Epithelial cell of esophagus (primary cell): Measurements from ENCODE around the gene CFAP119.

Experiments used
- DNase-seq: peaks from one replicate; pipeline ENCODE4 v3.0.0; 2010; ENCODE audit warnings: low read depth
- H3K4me3 ChIP-seq: 2 replicates; pipeline ENCODE4 v1.5.1; 2011; ENCODE audit warnings: mild to moderate bottlenecking, low read length, control low read depth
- CTCF ChIP-seq: IDR thresholded peaks from 2 replicates; pipeline ENCODE4 v1.5.1; 2011; ENCODE audit warnings: low read depth, mild to moderate bottlenecking, low read length, control low read depth, inconsistent platforms; ENCODE audit not compliant: insufficient read depth; ENCODE audit errors: missing control alignments

CFAP119 gene

GRCh38 chr16:30779596-30779995 lies 17.7 kb upstream of the CFAP119 start:
- no peak overlapping the region for H3K4me3 ChIP-seq
- no peak for DNase-seq
- no peak for TF ChIP-seq CTCF

DNA sequence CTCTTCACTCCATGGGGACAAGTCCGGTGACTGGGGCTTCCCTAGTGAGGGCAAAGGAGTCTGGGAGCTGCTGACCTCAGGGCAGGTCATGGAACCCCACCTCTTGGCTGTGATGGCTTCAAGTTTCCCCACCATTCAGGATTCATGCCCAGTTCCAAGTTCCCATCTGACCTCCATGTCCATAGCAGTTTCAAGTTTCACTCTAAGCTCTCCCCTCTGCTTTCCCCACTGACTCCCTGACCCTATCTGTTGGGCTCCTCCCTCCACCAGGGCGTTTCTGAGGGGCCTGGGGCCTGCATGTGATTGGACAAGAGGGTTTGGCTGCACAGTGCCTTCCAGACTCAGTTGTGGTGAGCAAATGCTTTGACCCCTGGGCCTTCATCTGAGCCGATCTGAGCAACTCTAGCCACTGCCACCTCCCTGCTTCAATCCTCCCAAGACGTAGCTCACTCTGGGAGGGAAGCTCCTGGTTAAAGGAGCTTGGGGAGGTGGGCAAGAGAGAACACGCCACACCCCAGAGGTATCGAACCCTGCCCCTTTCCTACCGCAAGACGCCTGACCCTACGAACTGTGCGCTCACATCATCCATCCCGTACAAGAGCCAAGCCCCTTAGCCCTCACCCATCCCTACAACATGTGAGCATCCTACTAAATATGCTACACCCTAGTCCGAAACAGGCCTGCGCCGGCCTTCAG lies 16.8 kb upstream of the CFAP119 start:
- DNase-seq = no peak
- TF ChIP-seq CTCF = no peak
- H3K4me3 ChIP-seq = no peak overlapping the region

GRCh38 chr16:30777591-30778297 lies 15.9 kb upstream of the CFAP119 start:
- H3K4me3 ChIP-seq = no peak overlapping the region
- TF ChIP-seq CTCF = no peak
- DNase-seq = no peak

DNA sequence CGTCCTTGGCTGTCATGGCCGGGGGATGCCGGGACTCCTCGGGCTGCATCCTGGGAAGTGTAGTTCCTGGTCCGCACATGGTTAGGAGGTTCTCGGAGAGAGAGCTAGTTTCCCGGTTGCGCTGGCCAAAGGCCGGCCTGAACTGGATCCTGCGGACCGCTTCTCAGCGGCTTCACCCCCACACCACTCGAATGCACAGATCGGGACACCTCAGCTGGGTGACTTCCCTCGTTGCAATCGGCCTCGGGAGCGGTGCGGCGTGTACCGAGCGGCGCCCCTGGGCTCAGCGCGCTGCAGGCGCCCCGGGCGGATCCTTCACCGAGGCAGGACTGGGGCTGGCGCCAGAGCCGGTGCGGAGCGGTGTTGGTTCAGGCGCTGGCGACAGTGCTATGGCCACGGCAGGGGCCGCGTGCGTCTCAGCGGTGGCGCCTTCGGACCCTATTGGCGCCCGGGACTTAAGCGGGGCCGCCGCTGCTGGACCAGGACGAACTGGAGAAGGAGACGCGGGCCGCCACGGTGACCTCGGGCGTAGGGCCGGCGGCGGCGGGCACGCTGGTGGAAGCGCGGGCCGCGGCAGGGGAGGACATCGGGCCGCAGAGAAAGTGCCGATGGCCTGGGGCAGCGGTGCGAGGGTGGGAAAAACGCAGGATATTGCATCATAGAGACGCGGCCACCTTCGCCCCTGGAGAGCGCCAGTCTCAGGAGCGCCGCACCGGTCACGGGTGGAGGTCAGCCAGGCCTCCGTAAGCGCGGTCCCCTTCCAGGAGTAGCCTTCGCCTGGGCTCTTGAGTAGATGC lies 13.7 kb upstream of the CFAP119 start:
- H3K4me3 ChIP-seq = peak overlapping the region; percentile 77
- peak; percentile 73 for DNase-seq
- no peak for TF ChIP-seq CTCF

DNA sequence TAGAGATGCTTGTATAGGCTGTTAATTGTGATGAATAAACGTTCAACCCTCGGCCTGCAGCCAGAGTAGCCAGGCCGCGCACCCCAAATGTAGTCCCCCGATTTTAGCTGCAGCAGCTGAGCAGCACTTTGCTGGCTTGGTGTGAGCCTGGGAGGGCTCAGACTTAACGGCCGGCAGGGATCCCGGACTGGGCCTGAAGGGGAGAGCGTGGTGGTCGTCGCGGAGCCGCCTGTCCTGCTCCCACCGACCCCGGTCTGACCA lies 13.2 kb upstream of the CFAP119 start:
- H3K4me3 ChIP-seq = peak overlapping the region; percentile 77
- DNase-seq = no peak
- no peak for TF ChIP-seq CTCF

- H3K4me3 ChIP-seq = peak overlapping the region; percentile 77
- TF ChIP-seq CTCF = no peak
- DNase-seq = no peak
Measured at GRCh38 chr16:30774367-30775130, 12.7 kb upstream of the CFAP119 start.
